A204.1 (cell line): Measurements from ENCODE around the gene OR6A2.
A peak's percentile ranks its signal among the peaks of the same experiment; 100 is the strongest.

Source experiments
- FAIRE-seq: peaks from 2 replicates; lab custom pipeline; 2012; peaks lifted over from hg19 to GRCh38; lab: Jason Lieb, UNC

The OR6A2 gene

GRCh38 chr11:6755953-6756347 lies 43.5 kb downstream of the OR6A2 start:
- no peak for FAIRE-seq

GRCh38 chr11:6755303-6755952 lies 44.1 kb downstream of the OR6A2 start:
- FAIRE-seq = peak; percentile 65

GRCh38 chr11:6747097-6747668 lies 52.3 kb downstream of the OR6A2 start:
- no peak for FAIRE-seq

GRCh38 chr11:6746626-6747025 lies 52.9 kb downstream of the OR6A2 start:
- no peak for FAIRE-seq

- FAIRE-seq = no peak
Observed at GRCh38 chr11:6746086-6746618, 53.3 kb downstream of the OR6A2 start.

- FAIRE-seq = no peak
Observed at GRCh38 chr11:6745465-6746015, 53.9 kb downstream of the OR6A2 start.

GRCh38 chr11:6745018-6745417 lies 54.5 kb downstream of the OR6A2 start:
- no peak for FAIRE-seq

- no peak for FAIRE-seq
Observed at GRCh38 chr11:6742260-6742659, 57.2 kb downstream of the OR6A2 start.
